ENCODE data around the gene POLR3K.
"Not testable (repeated sequence)": the region's sequence is repeated elsewhere in the genome, so short reads cannot be mapped to it uniquely, and the experiment has no call there.

- TF ChIP-seq POLR2A (IDR thresholded peaks at IDR 0.05; ENCODE audit: low read depth, low read length); EZH2 (IDR thresholded peaks at IDR 0.05; ENCODE audit: borderline replicate concordance, low read depth, low read length, severe bottlenecking); CTCF (IDR thresholded peaks at IDR 0.05; ENCODE audit: extremely low read depth in 1 of 2, insufficient read depth in 1 of 2, low read depth in 1 of 2, low read length in 2 of 2); POLR2AphosphoS5 (IDR thresholded peaks at IDR 0.05; ENCODE audit: insufficient read depth, low read depth, low read length); MYC (IDR thresholded peaks at IDR 0.05; ENCODE audit: low read depth, low read length): not testable (repeated sequence)
Observed at GRCh38 chr16:38206-38605, 15.2 kb downstream of the POLR3K start.

All from endothelial cell of umbilical vein (primary cell).